Head of caudate nucleus (tissue), 42 donors: ENCODE results near the gene FARS2.
"Not testable (repeated sequence)": the region's sequence is repeated elsewhere in the genome, so short reads cannot be mapped to it uniquely, and the experiment has no call there.

ENCODE experiments used
- DNase-seq, 42 donors: peaks; one replicate each; pipeline versions ENCODE4 v3.0.0 to v3.0.0-alpha.2; 2020 to 2021; ENCODE audit warnings: mixed read lengths in 7 of 42
- intact Hi-C: fragments of 100-400 bp; cut with DNase I; formaldehyde crosslinking; loops from one replicate; pipeline ENCODE4 v1.15.0; 2022

The FARS2 gene

GRCh38 chr6:5626727-5627426 is 365.6 kb downstream of the FARS2 start:
- DNase-seq = no peak
- intact Hi-C loops = no loop called here

- intact Hi-C loops = no loop called here
- no peak for DNase-seq
These were observed 369.3 kb downstream of the FARS2 start for GRCh38 chr6:5630636-5631035.

GRCh38 chr6:5632348-5632935 is 371.1 kb downstream of the FARS2 start:
- DNase-seq = no peak
- intact Hi-C loops = no loop called here

- no peak for DNase-seq
- intact Hi-C loops = no loop called here
These were observed 373.2 kb downstream of the FARS2 start for GRCh38 chr6:5634525-5634924.

GRCh38 chr6:5636210-5637030 is 375.1 kb downstream of the FARS2 start:
- no peak for DNase-seq
- intact Hi-C loops = no loop called here

GRCh38 chr6:5637714-5638113 is 376.4 kb downstream of the FARS2 start:
- no peak for DNase-seq
- intact Hi-C loops = no loop called here

- DNase-seq = peak in 41 of 42 donors; percentile 46 to 86 (median 69)
- intact Hi-C loops = no loop called here
These were observed 377.4 kb downstream of the FARS2 start for GRCh38 chr6:5638666-5639065.

- intact Hi-C loops = no loop called here
- no peak for DNase-seq
These were observed 377.9 kb downstream of the FARS2 start for GRCh38 chr6:5639193-5639592.

- intact Hi-C loops = no loop called here
- no peak for DNase-seq
These were observed 379.3 kb downstream of the FARS2 start for GRCh38 chr6:5640614-5641013.

- DNase-seq = no peak
- intact Hi-C loops = no loop called here
These were observed 383.3 kb downstream of the FARS2 start for GRCh38 chr6:5644523-5645185.

GRCh38 chr6:5645328-5646290 is 384.3 kb downstream of the FARS2 start:
- no peak for DNase-seq
- intact Hi-C loops = no loop called here

GRCh38 chr6:5652406-5653137 is 391.3 kb downstream of the FARS2 start:
- intact Hi-C loops = no loop called here
- no peak for DNase-seq

- DNase-seq = no peak
- intact Hi-C loops = no loop called here
These were observed 392.5 kb downstream of the FARS2 start for GRCh38 chr6:5653801-5654200.

GRCh38 chr6:5656226-5656625 is 394.9 kb downstream of the FARS2 start:
- no peak for DNase-seq
- intact Hi-C loops = no loop called here

GRCh38 chr6:5656695-5657094 is 395.4 kb downstream of the FARS2 start:
- DNase-seq, intact Hi-C loops: not testable (repeated sequence)

GRCh38 chr6:5657684-5658430 is 396.5 kb downstream of the FARS2 start:
- intact Hi-C loops = no loop called here
- no peak for DNase-seq

- intact Hi-C loops = no loop called here
- DNase-seq = no peak
These were observed 398.2 kb downstream of the FARS2 start for GRCh38 chr6:5659467-5659866.
